CD4-positive, alpha-beta T cell treated with Interleukin-17A for 1 hour (primary cell): Measurements from ENCODE around the gene RHCG.
"Not testable (repeated sequence)": the region's sequence is repeated elsewhere in the genome, so short reads cannot be mapped to it uniquely, and the experiment has no call there.

Source experiments
- DNase-seq: peaks from one replicate; pipeline ENCODE4 v3.0.0-alpha.2; 2020

The RHCG gene

GRCh38 chr15:89475661-89476060 lies 20.7 kb downstream of the RHCG start:
- DNase-seq: no peak

- DNase-seq: peak; percentile 11
Measured at GRCh38 chr15:89472785-89473256, 23.6 kb downstream of the RHCG start.

- DNase-seq: no peak
Measured at GRCh38 chr15:89469426-89470096, 26.8 kb downstream of the RHCG start.

GRCh38 chr15:89468813-89469212 lies 27.6 kb downstream of the RHCG start:
- not testable (repeated sequence) for DNase-seq

GRCh38 chr15:89463113-89463512 lies 33.3 kb downstream of the RHCG start:
- DNase-seq: no peak

- DNase-seq: no peak
Measured at GRCh38 chr15:89462198-89462912, 34.0 kb downstream of the RHCG start.

- DNase-seq: no peak
Measured at GRCh38 chr15:89461386-89461785, 35.0 kb downstream of the RHCG start.

- DNase-seq: no peak
Measured at GRCh38 chr15:89460048-89460447, 36.3 kb downstream of the RHCG start.

GRCh38 chr15:89459271-89460038 lies 36.9 kb downstream of the RHCG start:
- DNase-seq: no peak

GRCh38 chr15:89458440-89458839 lies 37.9 kb downstream of the RHCG start:
- no peak for DNase-seq

GRCh38 chr15:89457086-89457485 lies 39.3 kb downstream of the RHCG start:
- no peak for DNase-seq

- no peak for DNase-seq
Measured at GRCh38 chr15:89455535-89455934, 40.8 kb downstream of the RHCG start.

GRCh38 chr15:89452330-89452836 lies 44.0 kb downstream of the RHCG start:
- no peak for DNase-seq

- no peak for DNase-seq
Measured at GRCh38 chr15:89451846-89452245, 44.5 kb downstream of the RHCG start.

GRCh38 chr15:89450076-89451006 lies 46.0 kb downstream of the RHCG start:
- no peak for DNase-seq

- no peak for DNase-seq
Measured at GRCh38 chr15:89448825-89449224, 47.6 kb downstream of the RHCG start.

- no peak for DNase-seq
Measured at GRCh38 chr15:89447676-89448075, 48.7 kb downstream of the RHCG start.

GRCh38 chr15:89446255-89446891 lies 50.0 kb downstream of the RHCG start:
- no peak for DNase-seq

- DNase-seq: no peak
Measured at GRCh38 chr15:89445518-89445917, 50.9 kb downstream of the RHCG start.

- DNase-seq: no peak
Measured at GRCh38 chr15:89444241-89445225, 51.9 kb downstream of the RHCG start.

- no peak for DNase-seq
Measured at GRCh38 chr15:89443581-89443980, 52.8 kb downstream of the RHCG start.
